Natural killer cell treated with Interleukin-12 subunit alpha and Interleukin-12 subunit beta and Interleukin-15 and Interleukin-18, amount 100 ng/mL, for 72 hours (primary cell): Measurements from ENCODE around the gene SNRPF. TPM values are rescaled to one million over a fixed set of nuclear protein-coding genes. Genes with fewer than 3 reads are reported as not detected.
"Not testable (repeated sequence)": the region's sequence is repeated elsewhere in the genome, so short reads cannot be mapped to it uniquely, and the experiment has no call there.

Experiments used
- ATAC-seq, 2 donors: fragments of 150-1000 bp; cut with Tn5 transposase in 1 of 2; sonication (Bioruptor Pico), chemical (Tn5 transposase) in 1 of 2; 2 replicates each; pipeline ENCODE4 v1.10.0; 2021
- DNase-seq: peaks from one replicate; pipeline ENCODE4 v3.0.0; 2022; ENCODE audit warnings: low spot score
- H3K27ac Mint-ChIP-seq, 2 donors: 1 replicate in 1 of 2; 2 replicates in 1 of 2; pipeline ENCODE4 v1.8.0; 2022; ENCODE audit warnings: mixed read lengths in 2 of 2, mild to moderate bottlenecking in 1 of 2, moderate library complexity in 1 of 2
- H3K27me3 Mint-ChIP-seq, 2 donors: 1 replicate in 1 of 2; 2 replicates in 1 of 2; pipeline ENCODE4 v1.8.0; 2022; ENCODE audit warnings: mixed read lengths in 2 of 2
- H3K36me3 Mint-ChIP-seq: one replicate; pipeline ENCODE4 v1.8.0; 2022; ENCODE audit warnings: mixed read lengths
- H3K4me1 Mint-ChIP-seq, 2 donors: 1 replicate in 1 of 2; 2 replicates in 1 of 2; pipeline ENCODE4 v1.8.0; 2022; ENCODE audit warnings: low read depth in 2 of 2, mixed read lengths in 2 of 2, mild to moderate bottlenecking in 1 of 2
- H3K4me3 Mint-ChIP-seq: one replicate; pipeline ENCODE4 v1.8.0; 2022; ENCODE audit warnings: mixed read lengths
- H3K9me3 Mint-ChIP-seq: 2 replicates; pipeline ENCODE4 v1.8.0; 2022; ENCODE audit warnings: mixed read lengths
- total RNA-seq, 2 donors: library from RNA; stranded (reverse); gene quantifications; one replicate each; pipeline ENCODE4 v1.2.3, GENCODE V29; 2022

Gene SNRPF
- total RNA-seq, 2 donors from 2014 or later = 31.5 to 62.6 TPM

DNA sequence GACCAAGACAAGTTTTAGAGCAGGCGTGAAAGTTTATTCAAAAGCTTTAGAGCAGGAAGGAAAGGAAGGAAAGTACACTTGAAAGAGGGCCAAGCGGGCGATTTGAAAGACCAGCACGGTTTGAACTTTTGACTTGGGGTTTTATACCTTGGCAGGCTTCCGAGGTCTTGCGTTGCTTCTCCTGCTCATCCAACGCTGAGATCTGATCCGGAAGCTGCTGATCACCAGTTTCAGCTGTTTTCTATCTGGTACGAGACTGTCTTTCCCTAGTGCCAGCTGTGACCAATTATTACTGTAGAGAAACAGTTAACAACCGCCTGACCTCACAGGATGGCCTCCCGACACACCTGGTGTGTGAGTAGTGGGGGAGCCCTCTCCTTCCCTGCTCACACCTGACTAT lies 20.6 kb upstream of the SNRPF start:
- Mint-ChIP-seq H3K4me3 (no peak overlapping the region), H3K9me3 (no peaks in the 10 kb centered on the region), H3K4me1 (no peaks in the 10 kb centered on the region), H3K27ac (no peak overlapping the region), H3K36me3 (no peaks in the 10 kb centered on the region), H3K27me3 (peaks cover 18 to 23% of the 10 kb centered on the region in 2 donors)
- DNase-seq (no peak), ATAC-seq (no peak)

GRCh38 chr12:95842426-95842825 lies 16.3 kb upstream of the SNRPF start:
- peaks cover 24 to 36% of the 10 kb centered on the region in 2 donors for H3K27me3 Mint-ChIP-seq
- not testable (repeated sequence) for ATAC-seq, H3K9me3 Mint-ChIP-seq, H3K36me3 Mint-ChIP-seq, H3K4me3 Mint-ChIP-seq, DNase-seq, H3K4me1 Mint-ChIP-seq, H3K27ac Mint-ChIP-seq

GRCh38 chr12:95848575-95849388 lies 10.0 kb upstream of the SNRPF start:
- Mint-ChIP-seq H3K36me3 (no peaks in the 10 kb centered on the region), H3K4me1 (peaks cover 7 to 13% of the 10 kb centered on the region in 2 donors), H3K9me3 (no peaks in the 10 kb centered on the region), H3K27ac (no peak overlapping the region), H3K4me3 (no peak overlapping the region), H3K27me3 (peaks cover 22 to 27% of the 10 kb centered on the region in 2 donors)
- ATAC-seq (no peak), DNase-seq (no peak)

DNA sequence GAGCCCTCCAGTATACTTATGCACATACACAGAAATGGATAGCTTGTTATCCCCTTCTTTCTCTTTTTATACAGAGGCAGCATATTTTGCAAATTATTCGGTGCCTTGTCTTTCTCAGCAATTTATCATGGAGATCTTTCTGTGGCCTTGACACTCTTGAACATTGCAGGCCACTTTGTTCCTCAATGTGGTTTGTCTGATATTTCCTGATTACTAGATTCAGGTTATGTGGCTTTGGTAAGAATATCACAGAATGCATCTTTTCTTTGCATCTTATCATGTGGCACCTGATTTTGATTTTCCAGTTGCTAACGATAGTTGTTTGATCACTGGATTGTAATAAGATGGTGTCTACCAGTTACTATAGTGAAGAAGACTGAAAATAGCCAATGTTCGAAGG lies 7.1 kb upstream of the SNRPF start:
- no peak overlapping the region for H3K27ac Mint-ChIP-seq
- DNase-seq (no peak), ATAC-seq (no peak)
- no peak overlapping the region for H3K4me3 Mint-ChIP-seq
- peaks cover 17 to 25% of the 10 kb centered on the region in 2 donors for H3K27me3 Mint-ChIP-seq
- H3K9me3 Mint-ChIP-seq = no peaks in the 10 kb centered on the region
- H3K36me3 Mint-ChIP-seq = no peaks in the 10 kb centered on the region
- H3K4me1 Mint-ChIP-seq = peaks cover 7 to 13% of the 10 kb centered on the region in 2 donors

GRCh38 chr12:95852133-95852532 lies 6.6 kb upstream of the SNRPF start:
- peaks cover 14 to 23% of the 10 kb centered on the region in 2 donors for H3K27me3 Mint-ChIP-seq
- no peaks in the 10 kb centered on the region for H3K36me3 Mint-ChIP-seq
- DNase-seq (no peak), ATAC-seq (peak in 1 of 2 donors; percentile 33)
- no peak overlapping the region for H3K4me3 Mint-ChIP-seq
- H3K9me3 Mint-ChIP-seq = no peaks in the 10 kb centered on the region
- H3K27ac Mint-ChIP-seq = no peak overlapping the region
- peaks cover 7 to 13% of the 10 kb centered on the region in 2 donors for H3K4me1 Mint-ChIP-seq

GRCh38 chr12:95857156-95857555 lies 1.6 kb upstream of the SNRPF start:
- Mint-ChIP-seq H3K27ac (no peak overlapping the region), H3K36me3 (peaks cover 10% of the 10 kb centered on the region), H3K4me3 (no peak overlapping the region), H3K9me3 (no peaks in the 10 kb centered on the region), H3K4me1 (peaks cover 7 to 10% of the 10 kb centered on the region in 2 donors), H3K27me3 (peaks cover 9 to 17% of the 10 kb centered on the region in 2 donors)
- no peak for ATAC-seq
- no peak for DNase-seq

- no peak overlapping the region for H3K4me3 Mint-ChIP-seq
- H3K9me3 Mint-ChIP-seq = no peaks in the 10 kb centered on the region
- peaks cover 4 to 5% of the 10 kb centered on the region in 2 donors for H3K4me1 Mint-ChIP-seq
- peaks cover 9 to 17% of the 10 kb centered on the region in 2 donors for H3K27me3 Mint-ChIP-seq
- H3K36me3 Mint-ChIP-seq = peaks cover 13% of the 10 kb centered on the region
- ATAC-seq = no peak
- no peak overlapping the region for H3K27ac Mint-ChIP-seq
- no peak for DNase-seq
Observed at GRCh38 chr12:95857799-95858198, 953 bp upstream of the SNRPF start.

DNA sequence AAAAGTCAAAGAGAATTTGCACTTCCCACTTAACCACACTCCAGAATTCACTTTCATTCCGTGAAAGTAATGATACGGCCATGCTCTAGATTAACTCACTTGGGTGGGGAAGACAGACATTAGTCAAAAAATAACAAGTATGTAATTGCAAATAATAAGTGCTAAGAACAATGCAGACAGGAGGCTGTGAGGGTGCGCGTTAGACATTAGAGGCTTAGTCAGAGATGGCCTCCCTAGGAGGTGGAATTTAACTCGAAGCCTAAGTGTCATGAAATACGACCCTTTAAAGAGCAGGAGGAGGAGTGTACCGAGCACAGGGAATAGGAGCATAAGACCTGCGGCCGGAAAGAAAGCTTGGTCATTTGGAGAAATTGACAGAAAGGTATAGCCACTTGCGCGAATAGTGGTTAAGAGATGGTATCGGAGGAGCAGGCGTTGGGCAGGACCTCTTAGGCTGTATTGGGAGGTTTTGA lies 628 bp downstream of the SNRPF start:
- peaks cover 10 to 11% of the 10 kb centered on the region in 2 donors for H3K4me1 Mint-ChIP-seq
- DNase-seq (peak; percentile 61), ATAC-seq (peak; percentile 12 to 50)
- peaks cover 7 to 15% of the 10 kb centered on the region in 2 donors for H3K27me3 Mint-ChIP-seq
- peaks cover 22% of the 10 kb centered on the region for H3K36me3 Mint-ChIP-seq
- no peak overlapping the region for H3K4me3 Mint-ChIP-seq
- no peaks in the 10 kb centered on the region for H3K9me3 Mint-ChIP-seq
- H3K27ac Mint-ChIP-seq = no peak overlapping the region

DNA sequence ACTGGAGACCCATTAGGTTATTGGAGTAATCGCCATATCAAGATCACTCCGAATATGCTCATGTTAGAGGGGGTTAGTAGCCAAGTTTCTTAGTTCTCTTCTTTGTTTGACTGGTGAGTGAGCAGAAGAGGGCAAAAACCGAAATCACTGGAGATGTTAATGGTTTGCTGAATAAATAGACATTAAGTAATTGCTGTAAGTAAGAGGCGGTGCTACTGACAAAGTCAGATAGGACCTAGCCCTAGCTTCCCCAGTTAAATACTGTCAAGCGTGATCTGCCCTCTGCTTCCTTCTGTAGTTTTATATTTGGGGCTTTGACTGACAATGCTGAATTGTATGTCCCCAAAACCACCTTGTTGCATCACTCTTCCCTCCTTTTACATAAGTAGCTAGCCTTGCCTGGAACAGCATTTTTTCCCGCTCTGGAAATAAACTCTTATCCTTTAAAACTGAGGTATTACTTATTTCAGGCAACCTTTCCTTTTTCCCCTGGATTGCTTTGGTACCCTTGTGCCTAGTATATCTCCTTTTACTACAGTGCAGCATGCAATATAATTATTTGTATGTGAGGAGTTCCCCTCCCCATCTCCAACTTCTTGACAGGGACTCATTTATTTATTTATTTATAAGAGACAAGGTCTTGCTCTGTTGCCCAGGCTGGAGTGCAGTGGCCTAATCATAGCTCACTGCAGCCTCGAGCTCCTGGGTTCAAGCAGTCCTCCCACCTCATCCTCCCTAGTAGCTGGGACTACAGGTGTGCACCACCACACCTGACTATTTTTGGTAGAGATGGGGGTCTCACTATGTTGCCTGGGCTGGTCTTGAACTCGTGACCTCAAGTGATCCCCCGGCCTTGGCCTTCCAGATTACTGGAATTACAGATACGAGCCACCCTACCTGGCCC lies 1.4 kb downstream of the SNRPF start:
- DNase-seq (no peak), ATAC-seq (no peak)
- H3K27ac Mint-ChIP-seq = no peak overlapping the region
- H3K4me3 Mint-ChIP-seq = no peak overlapping the region
- peaks cover 10 to 11% of the 10 kb centered on the region in 2 donors for H3K4me1 Mint-ChIP-seq
- peaks cover 3 to 8% of the 10 kb centered on the region in 2 donors for H3K27me3 Mint-ChIP-seq
- no peaks in the 10 kb centered on the region for H3K9me3 Mint-ChIP-seq
- peaks cover 22% of the 10 kb centered on the region for H3K36me3 Mint-ChIP-seq

DNA sequence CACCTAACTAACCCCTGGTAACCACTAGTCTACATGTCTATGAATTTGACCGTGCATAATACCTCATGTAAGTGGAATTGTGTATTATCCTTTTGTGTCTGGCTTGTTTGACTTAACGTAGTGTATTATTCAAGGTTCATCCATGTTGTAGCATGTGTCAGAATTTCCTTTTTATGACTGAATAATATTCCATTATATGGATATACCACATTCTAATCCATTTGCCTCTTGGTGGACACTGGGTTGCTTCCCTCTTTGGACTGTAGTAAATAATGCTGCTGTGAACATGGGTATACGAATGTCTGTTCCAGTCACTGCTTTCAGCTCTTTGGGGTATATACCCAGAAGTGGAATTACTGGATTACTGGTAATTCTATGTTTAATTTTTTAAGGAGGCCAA lies 3.3 kb downstream of the SNRPF start:
- H3K27me3 Mint-ChIP-seq = peaks cover 3 to 8% of the 10 kb centered on the region in 2 donors
- peaks cover 22% of the 10 kb centered on the region for H3K36me3 Mint-ChIP-seq
- H3K27ac Mint-ChIP-seq = no peak overlapping the region
- no peak for DNase-seq
- H3K9me3 Mint-ChIP-seq = no peaks in the 10 kb centered on the region
- no peak overlapping the region for H3K4me3 Mint-ChIP-seq
- ATAC-seq = no peak
- H3K4me1 Mint-ChIP-seq = peaks cover 10 to 11% of the 10 kb centered on the region in 2 donors

DNA sequence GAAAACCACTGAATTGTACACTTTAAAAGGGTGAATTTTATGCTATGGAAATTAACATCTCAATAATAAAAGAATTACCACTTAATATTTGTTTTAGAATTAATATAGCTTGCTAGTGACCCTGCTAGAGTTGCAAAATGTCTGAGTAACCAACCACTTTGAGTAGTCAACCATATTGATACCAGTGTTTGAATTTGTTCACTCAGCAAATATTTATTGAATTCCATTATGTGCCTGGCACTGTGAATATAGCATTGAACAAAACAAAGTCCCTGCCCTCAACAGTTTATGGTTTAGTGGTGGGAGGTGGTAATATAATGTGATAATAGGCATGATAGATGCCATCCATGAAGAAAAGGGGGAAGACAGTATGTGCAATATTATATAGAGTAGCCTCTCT lies 4.6 kb downstream of the SNRPF start:
- H3K27me3 Mint-ChIP-seq = no peaks in the 10 kb centered on the region
- H3K36me3 Mint-ChIP-seq = peaks cover 22% of the 10 kb centered on the region
- no peak overlapping the region for H3K4me3 Mint-ChIP-seq
- no peak for DNase-seq
- no peak overlapping the region for H3K27ac Mint-ChIP-seq
- no peaks in the 10 kb centered on the region for H3K9me3 Mint-ChIP-seq
- ATAC-seq = no peak
- H3K4me1 Mint-ChIP-seq = peaks cover 6 to 7% of the 10 kb centered on the region in 2 donors

GRCh38 chr12:95870897-95871296 lies 12.1 kb downstream of the SNRPF start:
- Mint-ChIP-seq H3K36me3 (no peaks in the 10 kb centered on the region), H3K9me3 (no peaks in the 10 kb centered on the region), H3K4me1 (peaks cover 0 to 7% of the 10 kb centered on the region in 2 donors), H3K27ac (no peak overlapping the region), H3K4me3 (no peak overlapping the region), H3K27me3 (no peaks in the 10 kb centered on the region)
- ATAC-seq = no peak
- DNase-seq = no peak

GRCh38 chr12:95874452-95874851 lies 15.7 kb downstream of the SNRPF start:
- Mint-ChIP-seq H3K36me3 (no peaks in the 10 kb centered on the region), H3K27me3 (no peaks in the 10 kb centered on the region), H3K4me1 (peaks cover 0 to 7% of the 10 kb centered on the region in 2 donors), H3K9me3 (no peaks in the 10 kb centered on the region), H3K4me3 (no peak overlapping the region), H3K27ac (peak overlapping the region in 1 of 2 donors; percentile 59)
- ATAC-seq = no peak
- DNase-seq = no peak

- no peak overlapping the region for H3K27ac Mint-ChIP-seq
- DNase-seq (no peak), ATAC-seq (no peak)
- no peaks in the 10 kb centered on the region for H3K36me3 Mint-ChIP-seq
- peaks cover 0 to 7% of the 10 kb centered on the region in 2 donors for H3K4me1 Mint-ChIP-seq
- no peaks in the 10 kb centered on the region for H3K9me3 Mint-ChIP-seq
- no peaks in the 10 kb centered on the region for H3K27me3 Mint-ChIP-seq
- H3K4me3 Mint-ChIP-seq = no peak overlapping the region
Observed at GRCh38 chr12:95877622-95878021, 18.9 kb downstream of the SNRPF start.
